GM18505 (cell line): ENCODE data around the gene SMG7.
"Not testable (repeated sequence)": the region's sequence is repeated elsewhere in the genome, so short reads cannot be mapped to it uniquely, and the experiment has no call there.

Experiments
- ATAC-seq: cut with Tn5 transposase; IDR thresholded peaks from one replicate; pipeline ENCODE4 v1.9.1; 2021; ENCODE audit not compliant: unreplicated experiment
- POLR2A ChIP-seq: IDR thresholded peaks from 4 replicates; pipeline ENCODE4 v1.6.1; 2011; ENCODE audit warnings: borderline replicate concordance; ENCODE audit not compliant: insufficient read depth, insufficient read length; ENCODE audit errors: extremely low read depth

Gene SMG7, protein sequence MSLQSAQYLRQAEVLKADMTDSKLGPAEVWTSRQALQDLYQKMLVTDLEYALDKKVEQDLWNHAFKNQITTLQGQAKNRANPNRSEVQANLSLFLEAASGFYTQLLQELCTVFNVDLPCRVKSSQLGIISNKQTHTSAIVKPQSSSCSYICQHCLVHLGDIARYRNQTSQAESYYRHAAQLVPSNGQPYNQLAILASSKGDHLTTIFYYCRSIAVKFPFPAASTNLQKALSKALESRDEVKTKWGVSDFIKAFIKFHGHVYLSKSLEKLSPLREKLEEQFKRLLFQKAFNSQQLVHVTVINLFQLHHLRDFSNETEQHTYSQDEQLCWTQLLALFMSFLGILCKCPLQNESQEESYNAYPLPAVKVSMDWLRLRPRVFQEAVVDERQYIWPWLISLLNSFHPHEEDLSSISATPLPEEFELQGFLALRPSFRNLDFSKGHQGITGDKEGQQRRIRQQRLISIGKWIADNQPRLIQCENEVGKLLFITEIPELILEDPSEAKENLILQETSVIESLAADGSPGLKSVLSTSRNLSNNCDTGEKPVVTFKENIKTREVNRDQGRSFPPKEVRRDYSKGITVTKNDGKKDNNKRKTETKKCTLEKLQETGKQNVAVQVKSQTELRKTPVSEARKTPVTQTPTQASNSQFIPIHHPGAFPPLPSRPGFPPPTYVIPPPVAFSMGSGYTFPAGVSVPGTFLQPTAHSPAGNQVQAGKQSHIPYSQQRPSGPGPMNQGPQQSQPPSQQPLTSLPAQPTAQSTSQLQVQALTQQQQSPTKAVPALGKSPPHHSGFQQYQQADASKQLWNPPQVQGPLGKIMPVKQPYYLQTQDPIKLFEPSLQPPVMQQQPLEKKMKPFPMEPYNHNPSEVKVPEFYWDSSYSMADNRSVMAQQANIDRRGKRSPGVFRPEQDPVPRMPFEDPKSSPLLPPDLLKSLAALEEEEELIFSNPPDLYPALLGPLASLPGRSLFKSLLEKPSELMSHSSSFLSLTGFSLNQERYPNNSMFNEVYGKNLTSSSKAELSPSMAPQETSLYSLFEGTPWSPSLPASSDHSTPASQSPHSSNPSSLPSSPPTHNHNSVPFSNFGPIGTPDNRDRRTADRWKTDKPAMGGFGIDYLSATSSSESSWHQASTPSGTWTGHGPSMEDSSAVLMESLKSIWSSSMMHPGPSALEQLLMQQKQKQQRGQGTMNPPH

DNA sequence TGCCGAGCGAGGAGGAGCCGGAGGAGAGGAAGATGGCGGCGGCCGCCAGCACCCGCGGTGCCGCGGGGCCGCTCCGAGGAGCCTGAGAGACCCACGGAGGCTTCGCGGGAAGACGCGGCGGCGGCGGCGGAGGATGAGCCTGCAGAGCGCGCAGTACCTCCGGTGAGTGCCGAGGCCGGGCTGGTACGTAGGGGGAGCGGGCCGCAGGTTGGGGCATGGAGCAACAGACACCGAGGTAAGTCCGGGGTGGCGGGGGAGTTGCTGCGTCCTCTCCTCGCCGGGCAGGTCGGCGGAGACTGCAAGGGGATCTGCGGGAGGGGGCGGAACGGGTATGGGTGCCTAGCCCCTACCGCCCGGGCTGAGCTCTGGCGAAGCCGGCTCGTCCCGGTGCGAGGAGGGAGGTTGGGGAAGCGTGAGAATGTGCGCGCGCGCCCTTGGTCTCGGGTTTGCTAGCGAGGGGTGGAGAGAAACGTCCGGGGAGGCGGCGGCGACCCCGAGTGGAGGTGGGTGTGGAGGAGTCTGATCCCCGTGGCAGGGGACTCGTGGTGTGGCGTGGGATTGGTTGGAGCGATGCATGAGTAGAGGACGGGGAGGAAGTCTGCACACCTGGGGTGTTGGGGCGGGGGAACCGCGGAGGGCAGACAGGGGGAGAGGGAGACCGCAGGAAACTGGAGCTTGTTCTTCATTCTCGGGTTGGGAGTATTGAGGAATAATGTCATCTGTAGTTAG lies at the start of gene SMG7:
Gene SMG7, plus strand, starts transcription at position 12 of the 729 bp plus-strand sequence. Its CDS starts 122 bp downstream, at position 134.
- peak; percentile 78 for TF ChIP-seq POLR2A
- ATAC-seq, result peak; percentile 17

DNA sequence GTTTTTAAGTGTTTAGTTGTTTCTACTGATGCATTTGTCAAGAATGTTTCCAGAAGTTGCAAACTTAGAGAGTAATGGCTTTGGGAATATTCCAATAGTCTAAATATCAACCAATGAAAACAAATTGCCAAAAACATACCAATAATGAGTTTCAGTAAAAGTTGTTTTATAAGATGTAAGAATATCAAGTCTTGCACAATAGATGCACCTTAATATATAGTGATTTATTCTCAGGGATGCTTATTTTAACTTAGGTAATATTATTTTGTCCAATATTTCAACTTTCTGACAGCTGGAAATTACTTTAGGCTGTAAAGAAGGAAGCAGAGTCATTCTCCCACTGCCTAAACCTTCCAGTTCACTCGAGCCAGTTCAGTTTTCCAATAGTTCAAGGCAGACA lies 48.8 kb upstream of the SMG7 start:
- ATAC-seq, result no peak
- no peak for TF ChIP-seq POLR2A

DNA sequence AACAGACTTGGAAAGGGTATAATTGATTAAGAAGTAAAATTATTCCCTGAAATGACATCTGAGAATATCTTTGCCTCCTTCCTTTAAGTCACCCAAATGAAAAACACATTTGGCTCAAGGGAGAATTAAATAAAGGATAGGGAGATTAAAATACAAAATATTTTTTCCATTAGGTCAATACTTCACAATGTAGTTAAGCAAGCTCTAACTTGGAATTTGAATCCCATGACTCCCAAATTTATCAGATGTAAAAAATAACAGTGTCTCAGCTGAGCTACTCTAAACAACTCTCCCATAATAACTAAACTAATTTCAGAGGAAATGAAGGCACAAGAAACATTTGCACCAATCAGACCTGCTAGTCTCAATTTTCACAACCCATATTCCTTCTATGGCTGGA lies 47.6 kb upstream of the SMG7 start:
- ATAC-seq, result no peak

DNA sequence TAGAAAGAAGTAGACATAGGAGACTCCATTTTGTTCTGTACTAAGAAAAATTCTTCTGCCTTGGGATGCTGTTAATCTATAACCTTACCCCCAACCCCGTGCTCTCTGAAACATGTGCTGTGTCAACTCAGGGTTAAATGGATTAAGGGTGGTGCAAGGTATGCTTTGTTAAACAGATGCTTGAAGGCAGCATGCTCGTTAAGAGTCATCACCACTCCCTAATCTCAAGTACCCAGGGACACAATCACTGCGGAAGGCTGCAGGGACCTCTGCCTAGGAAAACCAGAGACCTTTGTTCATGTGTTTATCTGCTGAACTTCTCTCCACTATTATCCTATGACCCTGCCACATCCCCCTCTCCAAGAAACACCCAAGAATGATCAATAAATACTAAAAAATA lies 44.7 kb upstream of the SMG7 start:
- not testable (repeated sequence) for ATAC-seq

More for the DNA sequence above, 47.6 kb upstream of the SMG7 start:
- no peak for TF ChIP-seq POLR2A

DNA sequence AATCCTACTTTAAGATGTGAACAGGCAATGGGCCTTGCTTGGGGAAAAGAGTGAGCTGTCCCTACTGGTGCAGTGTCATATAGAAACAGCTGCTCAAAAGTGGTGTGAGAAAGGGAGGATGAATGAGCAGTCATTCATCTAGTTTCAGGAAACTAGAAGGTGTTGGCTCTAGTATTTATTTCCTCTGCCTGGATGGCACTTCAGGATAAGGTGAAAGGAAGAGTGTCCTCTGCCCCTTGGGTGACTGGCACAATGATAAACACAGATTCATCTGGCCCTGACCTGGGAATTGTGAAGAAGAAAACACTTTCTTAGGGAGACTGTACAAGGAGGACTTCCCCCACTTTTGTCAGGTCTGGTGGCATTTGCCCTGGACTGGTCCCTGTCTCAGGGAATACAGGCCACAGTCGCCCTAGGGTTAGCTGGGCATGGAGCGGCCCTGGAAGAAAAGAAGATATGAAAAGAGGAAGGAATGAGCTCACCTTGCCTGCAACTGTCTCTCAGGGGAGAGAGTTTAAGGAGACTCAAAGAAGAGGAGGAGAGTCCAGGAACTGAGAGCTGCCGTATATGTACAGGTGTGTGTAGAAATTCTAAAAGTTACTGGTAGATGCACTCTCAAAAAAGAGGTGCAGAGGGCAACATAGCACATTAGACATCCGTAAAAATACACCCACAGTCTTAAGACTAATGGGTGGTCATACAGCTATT lies 40.3 kb upstream of the SMG7 start:
- ATAC-seq, result no peak
- TF ChIP-seq POLR2A, result no peak

DNA sequence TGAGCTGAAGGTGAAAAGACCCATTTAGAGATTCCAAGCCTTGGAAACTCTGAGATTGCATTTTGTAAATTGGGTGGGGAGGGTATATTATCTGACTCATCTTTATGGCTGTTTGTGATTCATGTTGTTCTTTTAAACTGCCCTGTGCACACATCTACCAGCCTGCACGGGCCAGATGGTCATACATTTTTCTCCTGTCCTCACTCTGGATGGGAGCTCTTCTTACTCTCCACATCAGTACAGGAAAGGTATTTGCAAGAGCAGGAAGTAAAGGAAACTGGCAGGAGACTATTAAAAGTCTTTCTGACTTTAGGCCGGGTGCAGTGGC lies 39.8 kb upstream of the SMG7 start:
- no peak for ATAC-seq

DNA sequence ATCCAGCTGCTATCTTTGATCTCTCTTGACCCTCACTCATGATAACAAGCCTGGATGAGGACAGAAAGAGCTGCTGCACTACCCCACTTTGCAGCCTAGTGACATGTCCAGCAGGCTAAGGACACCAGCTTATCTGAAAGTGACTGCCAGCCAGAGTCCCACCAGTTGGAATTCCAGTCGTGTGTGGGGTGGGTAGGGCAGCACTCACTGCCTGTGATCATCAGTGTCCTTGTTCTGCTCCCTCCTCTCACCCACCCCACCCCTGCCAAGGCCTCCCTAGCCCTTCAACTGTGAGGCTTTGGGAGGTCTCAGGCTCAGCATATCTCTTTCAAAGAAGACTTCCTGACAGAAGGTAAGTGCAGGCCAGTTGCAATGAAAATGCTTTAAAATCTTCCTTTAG lies 38.6 kb upstream of the SMG7 start:
- ATAC-seq, result no peak
- TF ChIP-seq POLR2A, result no peak

More for the DNA sequence above, 39.8 kb upstream of the SMG7 start:
- TF ChIP-seq POLR2A, result no peak

DNA sequence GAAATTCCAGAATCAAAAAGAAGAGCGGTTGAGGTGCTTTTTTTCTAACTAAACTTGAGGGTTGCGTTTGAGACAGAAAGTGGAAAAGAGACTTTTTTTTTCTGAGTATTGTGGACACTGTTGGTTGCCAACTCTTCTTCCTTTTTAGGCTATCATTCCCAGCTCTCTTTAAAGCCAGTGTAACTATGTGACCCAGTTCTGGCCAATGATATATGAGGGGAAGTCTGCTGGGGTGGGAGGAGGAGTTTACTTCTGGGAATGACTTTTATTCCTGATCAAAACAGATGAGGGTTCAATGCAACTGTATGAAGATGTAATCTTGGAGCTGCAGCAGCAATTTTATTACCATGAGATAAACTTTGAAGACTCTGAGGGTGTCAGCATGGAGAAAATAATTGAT lies 36.8 kb upstream of the SMG7 start:
- TF ChIP-seq POLR2A, result no peak
- ATAC-seq, result no peak

DNA sequence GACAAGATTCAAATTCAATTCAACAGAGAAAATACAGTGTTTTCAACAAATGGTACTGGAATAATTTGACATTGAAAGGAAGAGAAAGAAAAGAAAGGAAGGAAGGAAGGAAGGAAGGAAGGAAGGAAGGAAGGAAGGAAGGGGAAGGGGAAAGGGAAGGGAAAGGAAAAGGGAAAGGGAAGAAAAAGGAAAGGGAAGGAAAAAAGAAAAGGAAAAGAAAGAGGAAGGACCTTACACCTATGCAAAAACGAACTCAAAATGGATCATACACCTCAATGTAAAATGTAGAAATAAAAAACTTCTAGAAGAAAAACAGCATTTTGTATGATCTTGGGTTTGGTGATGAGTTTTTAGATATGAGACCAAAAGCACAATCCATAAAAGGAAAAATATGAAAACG lies 34.2 kb upstream of the SMG7 start:
- TF ChIP-seq POLR2A, result no peak
- ATAC-seq, result no peak

DNA sequence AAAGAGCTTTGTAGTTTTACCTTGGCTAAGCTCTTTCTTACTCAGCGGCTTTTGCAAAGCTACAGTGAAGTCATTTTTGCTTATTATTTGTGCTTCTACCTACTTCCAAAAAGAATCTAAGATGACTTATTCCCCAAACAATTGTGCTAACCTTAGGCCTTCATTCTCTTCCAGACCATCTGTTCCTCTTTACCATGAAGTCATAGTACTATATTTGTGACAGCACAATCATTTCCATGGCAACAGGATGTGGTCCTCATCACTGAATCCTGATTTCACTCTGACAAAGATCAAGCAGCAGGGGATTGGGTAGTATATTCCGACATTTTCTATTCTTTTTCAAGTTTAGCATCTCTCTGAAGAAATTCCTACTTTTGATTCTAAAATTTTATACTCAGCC lies 29.3 kb upstream of the SMG7 start:
- no peak for TF ChIP-seq POLR2A
- ATAC-seq, result no peak

DNA sequence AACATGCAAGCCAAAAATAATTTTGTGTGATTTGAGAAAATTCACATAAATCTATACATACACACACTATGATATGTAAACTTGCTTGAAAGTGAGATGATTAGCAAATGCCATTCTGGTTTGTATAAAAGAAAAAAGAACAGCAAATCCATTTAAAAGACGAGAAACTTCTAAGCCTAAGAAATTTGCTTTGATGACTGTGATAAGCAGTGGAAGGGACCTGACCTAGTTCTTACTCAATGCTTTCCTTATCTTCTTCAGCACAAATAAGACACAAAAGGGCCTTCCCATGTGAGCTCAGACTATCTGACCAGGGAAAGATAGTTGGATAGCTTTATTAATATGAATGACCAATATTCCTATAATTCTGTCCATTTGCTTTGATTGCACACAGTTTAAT lies 28.8 kb upstream of the SMG7 start:
- no peak for ATAC-seq
- no peak for TF ChIP-seq POLR2A

DNA sequence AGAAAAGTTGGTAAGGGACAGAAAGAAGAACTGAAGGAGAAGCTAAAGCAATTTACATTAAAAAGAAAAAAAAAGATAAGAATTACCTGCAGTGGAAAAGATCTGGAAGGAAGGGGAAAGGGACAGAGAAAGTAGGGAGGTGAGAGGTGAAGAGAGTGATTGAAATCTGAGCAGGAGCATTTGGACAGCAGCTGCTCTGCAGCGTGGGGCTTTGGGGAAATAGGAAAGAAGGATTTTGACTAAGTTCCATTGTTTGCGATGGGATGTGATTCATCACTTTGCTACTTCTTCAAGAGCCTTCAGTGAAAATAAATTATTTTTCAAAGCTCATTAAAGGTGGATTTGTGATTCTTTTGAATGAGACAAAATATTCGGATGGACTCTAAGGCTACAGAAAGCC lies 28.1 kb upstream of the SMG7 start:
- ATAC-seq, result no peak

DNA sequence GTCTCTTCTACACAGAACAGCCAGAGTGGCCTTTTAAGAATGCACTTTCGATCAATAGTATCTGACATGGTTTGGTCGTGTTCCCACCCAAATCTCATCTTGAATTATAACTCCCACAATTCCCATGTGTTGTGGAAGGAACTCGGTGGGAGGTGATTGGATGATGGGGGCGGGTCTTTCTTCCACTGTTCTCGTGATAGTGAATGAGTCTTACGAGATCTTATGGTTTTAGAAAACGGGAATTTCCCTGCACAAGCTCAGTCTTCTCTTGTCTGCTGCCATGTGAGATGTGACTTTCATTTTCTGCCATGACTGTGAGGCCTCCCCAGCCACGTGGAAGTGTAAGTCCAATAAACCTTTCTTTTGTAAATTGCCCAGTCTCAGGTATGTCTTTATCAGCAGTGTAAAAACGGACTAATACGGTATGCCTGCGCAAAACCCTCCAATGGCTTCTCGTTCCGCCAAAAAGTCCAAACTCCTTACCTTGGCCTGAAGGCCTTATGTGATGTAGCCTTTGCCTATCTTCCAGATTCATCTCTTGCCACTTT lies 23.0 kb upstream of the SMG7 start:
- no peak for TF ChIP-seq POLR2A
- ATAC-seq, result no peak

More for the DNA sequence above, 28.1 kb upstream of the SMG7 start:
- no peak for TF ChIP-seq POLR2A

DNA sequence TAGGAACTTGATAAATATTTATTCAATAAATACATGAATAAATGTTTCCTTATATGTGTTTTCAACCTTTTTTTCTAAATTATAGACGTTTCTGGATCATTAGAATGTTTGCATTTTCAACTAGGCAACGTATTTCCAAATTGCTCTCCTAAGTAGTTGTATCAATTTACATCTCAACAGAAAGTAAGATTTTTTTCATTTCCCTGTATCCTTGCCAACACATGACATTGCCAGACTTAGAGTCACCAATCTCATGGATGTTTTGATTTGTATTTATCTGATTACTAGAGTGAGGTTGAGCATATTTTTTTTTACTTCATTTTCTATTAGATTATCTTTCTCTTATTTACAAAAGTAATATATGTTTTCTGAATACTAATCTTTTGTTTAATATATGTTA lies 22.2 kb upstream of the SMG7 start:
- no peak for TF ChIP-seq POLR2A
- ATAC-seq, result no peak
